Fibroblast of skin of back (primary cell): ENCODE data around the gene DCXR.
A peak's percentile ranks its signal among the peaks of the same experiment; 100 is the strongest.

Experiments
- DNase-seq: peaks from one replicate; pipeline ENCODE4 v3.0.0-alpha.2; 2013

The DCXR gene

DNA sequence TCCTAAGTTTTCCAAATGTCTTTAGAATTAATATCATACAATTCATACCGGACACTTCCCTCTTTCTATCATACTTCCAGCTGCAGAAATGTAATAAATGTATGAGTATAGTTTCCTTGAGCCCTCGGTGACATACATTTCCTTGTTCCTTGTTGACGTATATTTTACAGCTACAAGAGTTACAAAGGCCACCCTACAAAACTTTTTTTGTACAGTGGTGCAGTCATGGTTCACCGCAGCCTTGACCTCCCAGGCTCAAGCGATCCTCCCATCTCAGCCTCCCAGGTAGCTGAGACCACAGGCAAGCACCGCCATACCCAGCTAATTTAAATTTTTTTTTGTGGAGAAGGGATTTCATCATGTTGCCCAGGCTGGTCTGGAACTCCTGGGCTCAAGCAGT, 35.3 kb upstream of the DCXR start:
- no peak for DNase-seq

DNA sequence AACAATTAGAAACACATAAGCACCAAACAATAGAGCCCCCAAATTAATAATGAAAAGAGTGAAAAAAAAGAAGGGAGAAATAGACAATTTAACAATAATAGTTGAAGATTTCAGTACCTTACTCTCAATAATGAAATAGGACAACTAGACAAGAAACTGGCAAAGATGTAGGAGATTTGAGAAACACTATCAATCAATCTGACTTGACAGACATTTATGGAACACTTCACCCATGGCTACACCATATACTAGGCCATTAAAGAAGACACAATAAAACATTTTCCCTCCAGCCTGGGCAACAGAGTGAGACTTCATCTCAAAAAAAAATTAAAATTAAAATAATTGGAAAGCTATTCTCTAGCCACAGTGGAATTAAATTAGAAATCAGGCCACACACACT, 33.1 kb upstream of the DCXR start:
- no peak for DNase-seq

- DNase-seq: peak; percentile 49
Observed at GRCh38 chr17:82065638-82066303, 28.3 kb upstream of the DCXR start, which contains the start of gene DUS1L. TSS of gene DUS1L (minus strand) at chr17:82065804. CDS start at chr17:82065059, 745 bp downstream.

DNA sequence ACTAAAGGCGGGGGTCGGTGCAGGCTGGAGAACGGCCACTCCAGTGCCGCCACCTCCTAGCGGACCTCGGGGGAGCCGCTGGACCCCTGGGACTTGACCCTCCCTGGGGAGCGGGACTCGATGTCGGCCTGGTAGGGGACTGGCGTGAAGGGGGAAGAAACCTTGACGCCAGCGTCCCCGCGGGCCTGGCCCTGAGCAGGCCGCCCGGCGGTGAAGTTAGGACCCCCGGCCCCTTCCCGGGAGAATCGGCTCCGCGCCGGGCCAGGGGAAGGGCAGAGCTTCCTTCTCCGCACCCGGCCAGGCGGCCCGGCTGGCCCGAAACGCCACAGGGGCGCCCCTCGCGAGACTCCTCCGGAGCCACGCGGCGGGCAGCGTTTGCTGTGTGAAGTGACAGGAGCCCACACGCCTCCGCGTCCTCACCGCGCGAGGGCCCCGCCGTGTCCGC, 27.7 kb upstream of the DCXR start:
- peak; percentile 22 for DNase-seq

DNA sequence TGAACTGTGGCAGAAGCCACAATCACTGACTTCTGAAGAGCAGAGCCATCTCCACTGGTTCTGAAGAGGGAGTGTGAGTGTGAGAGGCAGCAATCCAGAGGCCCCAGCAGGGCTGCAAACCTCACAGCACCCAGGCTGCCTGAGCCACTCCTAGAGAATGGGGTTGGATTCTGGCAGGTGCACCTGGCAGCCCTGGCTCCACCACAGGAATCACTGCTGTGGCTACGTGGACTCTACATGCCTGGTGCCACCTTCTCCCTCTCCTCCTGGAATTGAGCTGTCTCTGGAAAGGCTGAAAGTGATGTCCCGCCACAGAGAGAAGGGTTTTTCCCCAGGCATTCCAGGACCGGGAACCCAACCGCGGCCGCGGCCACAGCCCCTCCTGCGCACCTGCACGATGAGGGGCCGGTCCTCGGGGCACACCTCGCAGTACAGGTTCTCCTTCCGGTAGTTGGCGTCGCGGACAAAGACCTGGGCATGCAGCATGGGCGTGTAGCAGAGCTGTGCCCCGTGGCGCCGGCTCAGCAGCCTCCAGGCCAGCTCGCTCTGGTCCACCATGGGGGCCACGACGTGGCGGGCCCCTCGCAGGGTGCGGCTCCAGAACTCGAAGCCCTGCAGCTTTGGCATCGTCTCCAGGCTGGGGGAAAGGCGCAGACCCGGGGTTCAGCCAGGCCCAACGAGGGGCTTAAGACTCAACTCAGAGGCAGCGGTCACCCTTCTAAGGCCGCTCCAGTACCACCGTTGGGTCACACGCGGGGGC, 27.1 kb upstream of the DCXR start:
- DNase-seq: no peak

GRCh38 chr17:82063424-82064415, 26.2 kb upstream of the DCXR start:
- DNase-seq: no peak

DNA sequence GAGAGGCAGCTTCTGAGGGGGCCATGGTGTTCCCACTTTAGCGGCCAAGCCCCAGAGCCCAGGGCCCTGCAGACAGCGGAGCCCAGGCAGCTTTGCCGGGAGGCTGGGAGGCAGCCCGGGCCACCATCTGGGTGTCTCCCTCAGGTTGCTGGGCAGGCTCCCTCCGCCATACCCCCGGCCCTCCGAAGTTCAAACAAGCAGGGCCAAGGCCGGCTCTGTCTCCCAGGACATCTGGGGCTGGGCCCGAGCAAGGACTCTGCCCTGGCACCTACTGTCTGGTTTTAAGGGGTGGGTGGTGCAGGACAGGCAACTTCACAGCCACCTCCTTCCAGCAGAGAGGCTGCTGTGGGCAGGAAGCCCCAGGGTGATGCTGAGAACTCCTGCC, 25.5 kb upstream of the DCXR start:
- DNase-seq: no peak

- no peak for DNase-seq
Observed at GRCh38 chr17:82062076-82062983, 24.8 kb upstream of the DCXR start.

DNA sequence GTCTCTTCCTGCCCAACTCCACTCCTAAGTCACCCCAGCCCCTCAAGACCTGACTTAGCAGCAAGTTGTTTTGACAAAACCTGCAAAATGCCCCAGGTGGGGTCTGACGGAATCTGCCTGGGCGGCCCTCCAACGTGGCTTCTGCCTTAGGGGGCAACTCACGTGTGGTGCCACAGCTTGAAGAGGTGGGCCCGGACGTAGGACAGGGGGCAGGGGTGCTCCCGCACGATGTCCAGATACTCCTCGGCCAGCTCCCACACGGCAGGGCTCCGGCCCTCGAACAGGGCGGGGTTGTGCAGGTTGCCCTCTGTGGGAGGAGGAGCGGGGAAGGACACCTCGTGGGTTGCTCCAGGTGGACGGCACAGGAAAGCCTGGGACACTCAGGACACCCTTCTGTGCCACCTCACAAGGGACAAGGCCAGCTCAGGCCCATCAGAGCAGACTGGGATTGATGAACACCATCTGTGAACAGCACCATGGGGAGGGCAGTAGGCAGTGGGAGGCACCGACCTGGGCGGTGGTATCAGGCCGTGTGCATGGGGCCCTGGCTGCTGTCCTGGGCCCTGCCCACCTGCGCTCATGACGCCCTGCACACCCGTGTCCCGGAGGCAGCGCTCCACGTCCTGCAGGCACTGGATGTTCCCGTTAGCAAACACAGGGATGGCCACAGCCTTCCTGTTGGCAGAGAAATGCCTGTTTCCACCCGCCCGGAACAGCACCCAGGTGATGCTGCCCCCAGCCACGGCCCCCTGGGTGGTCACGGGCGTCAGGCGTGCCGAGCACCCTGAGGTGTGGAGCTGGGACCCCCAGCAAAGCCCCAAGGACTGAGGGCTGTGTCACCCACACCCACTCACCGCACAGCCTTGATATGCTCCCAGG, 23.8 kb upstream of the DCXR start:
- no peak for DNase-seq

DNA sequence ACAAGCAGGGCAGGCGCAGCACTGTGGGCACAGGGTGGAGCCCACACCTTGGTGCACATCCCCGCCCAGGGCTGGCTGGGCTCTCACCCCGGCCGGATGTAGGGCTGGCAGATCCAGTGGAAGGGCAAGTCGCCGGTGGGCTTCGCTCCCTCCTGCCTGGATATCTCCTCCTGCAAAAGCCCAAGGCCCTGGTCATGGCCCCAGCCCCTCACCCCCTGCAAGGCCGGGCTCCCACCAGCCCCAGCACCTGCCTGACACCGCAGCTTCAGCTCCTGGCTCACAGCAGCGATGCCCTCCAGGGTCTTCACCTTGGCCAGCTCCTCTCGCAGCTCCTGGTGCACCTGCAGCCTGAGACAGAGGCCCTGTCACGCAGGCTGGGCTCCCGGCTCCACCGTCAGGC, 23.1 kb upstream of the DCXR start:
- DNase-seq: no peak

GRCh38 chr17:82060001-82060380, 22.5 kb upstream of the DCXR start:
- DNase-seq: no peak

- no peak for DNase-seq
Observed at GRCh38 chr17:82059272-82060000, 21.9 kb upstream of the DCXR start.

DNA sequence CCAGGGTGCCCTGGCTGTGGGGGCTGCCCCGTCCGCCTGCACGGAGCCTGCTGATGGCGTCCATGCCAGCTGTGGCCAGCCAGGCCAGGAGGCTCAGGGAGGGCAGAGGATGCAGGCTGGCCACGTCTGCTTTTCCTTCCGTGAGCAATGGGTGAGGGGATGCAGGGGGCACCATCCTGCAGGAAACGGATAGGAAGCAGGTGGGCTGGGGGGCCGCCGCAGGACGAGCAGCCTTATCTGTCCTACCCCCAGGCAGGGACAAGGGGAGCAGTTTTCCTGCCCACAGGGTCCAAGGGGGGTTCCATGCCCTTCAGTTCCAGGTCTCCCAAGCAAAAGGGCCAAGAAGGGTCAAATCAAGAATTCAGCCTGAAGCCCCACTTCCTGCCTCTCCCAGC, 21.4 kb upstream of the DCXR start:
- DNase-seq: no peak

- no peak for DNase-seq
Observed at GRCh38 chr17:82058230-82058854, 20.8 kb upstream of the DCXR start.

DNA sequence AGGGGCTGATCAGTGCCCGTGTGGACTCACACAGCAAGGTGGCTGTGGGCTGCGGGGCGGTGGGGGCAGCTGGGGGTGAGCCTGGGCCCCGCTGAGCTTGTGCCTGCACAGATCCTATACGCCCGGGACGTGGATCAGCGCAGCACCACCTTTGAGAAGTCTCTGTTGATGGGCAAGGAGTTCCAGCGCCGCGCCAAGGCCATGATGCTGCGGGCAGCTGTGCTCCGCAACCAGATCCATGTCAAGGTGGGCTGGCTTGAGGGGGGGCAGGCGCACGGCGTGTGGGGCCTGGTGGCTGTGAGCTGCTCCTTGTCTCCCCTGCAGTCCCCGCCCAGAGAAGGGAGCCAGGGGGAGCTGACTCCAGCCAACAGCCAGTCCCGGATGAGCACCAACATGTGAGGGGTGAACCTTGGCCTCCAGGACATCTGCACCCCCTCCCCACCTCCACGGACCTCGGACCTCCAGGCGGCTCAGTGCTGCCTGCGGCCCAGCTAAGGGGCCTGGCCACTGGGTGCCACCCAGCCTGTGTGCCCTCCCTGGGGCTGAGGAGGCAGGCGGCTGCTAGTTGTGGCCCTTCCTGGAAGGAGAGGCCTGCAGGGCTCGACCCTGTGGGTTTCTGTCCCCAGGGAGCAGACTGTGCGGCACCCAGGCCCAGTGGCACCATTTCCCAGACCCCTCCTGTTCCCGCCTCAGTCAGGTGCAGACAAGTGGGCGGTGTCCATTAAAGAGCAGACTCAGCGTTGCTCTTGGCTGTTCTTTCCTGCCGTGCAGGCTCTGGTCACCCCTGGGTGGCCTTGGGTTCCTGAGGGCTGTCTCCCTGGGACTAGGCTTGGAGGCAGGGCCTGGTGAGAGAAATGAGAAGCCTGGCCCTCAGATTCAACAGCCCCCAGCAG, 19.5 kb upstream of the DCXR start:
- DNase-seq: no peak

DNA sequence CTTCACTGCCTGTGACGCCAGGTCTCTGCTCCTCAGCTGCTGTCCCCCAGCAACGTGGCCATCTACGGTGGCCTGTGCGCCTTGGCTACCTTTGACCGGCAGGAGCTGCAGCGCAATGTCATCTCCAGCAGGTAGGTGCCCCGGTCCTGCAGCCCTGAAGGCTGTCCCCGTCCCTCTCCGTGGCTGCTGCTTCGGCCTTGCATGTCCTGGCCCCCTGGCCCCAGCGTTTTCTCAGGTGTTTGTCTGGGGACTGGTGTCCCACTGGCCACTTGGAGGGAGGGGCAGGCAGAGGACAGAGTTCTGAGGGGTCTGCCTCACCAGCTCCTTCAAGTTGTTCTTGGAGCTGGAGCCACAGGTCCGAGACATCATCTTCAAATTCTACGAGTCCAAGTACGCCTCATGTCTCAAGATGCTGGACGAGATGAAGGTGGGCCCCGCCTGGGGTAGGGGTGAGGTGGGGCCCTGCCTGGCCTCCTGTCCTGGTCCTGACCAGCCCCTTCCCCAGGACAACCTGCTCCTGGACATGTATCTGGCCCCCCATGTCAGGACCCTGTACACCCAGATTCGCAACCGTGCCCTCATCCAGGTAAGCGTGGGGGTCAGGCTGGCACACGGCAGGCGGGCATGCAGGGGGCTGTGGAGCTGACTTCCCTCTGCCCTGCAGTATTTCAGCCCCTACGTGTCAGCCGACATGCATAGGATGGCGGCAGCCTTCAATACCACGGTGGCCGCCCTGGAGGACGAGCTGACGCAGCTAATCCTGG, 18.6 kb upstream of the DCXR start:
- no peak for DNase-seq

- no peak for DNase-seq
Observed at GRCh38 chr17:82055023-82055964, 17.8 kb upstream of the DCXR start.
